BLaER1 (cell line): ENCODE results near the gene EMX1.

Source experiments
- H3K27ac ChIP-seq: shearing (Covaris generic); formaldehyde crosslinking; 2 replicates; pipeline ENCODE4 v1.8.1; 2022
- H3K27me3 ChIP-seq: shearing (Covaris generic); formaldehyde crosslinking; 2 replicates; pipeline ENCODE4 v1.8.1; 2022
- H3K36me3 ChIP-seq: shearing (Covaris generic); formaldehyde crosslinking; 2 replicates; pipeline ENCODE4 v1.8.1; 2022
- H3K4me1 ChIP-seq: shearing (Covaris generic); formaldehyde crosslinking; 2 replicates; pipeline ENCODE4 v1.8.1; 2022
- H3K4me2 ChIP-seq: shearing (Covaris generic); formaldehyde crosslinking; 2 replicates; pipeline ENCODE4 v1.8.1; 2022
- H3K4me3 ChIP-seq: shearing (Covaris generic); formaldehyde crosslinking; 2 replicates; pipeline ENCODE4 v1.8.1; 2022
- H3K9ac ChIP-seq: shearing (Covaris generic); formaldehyde crosslinking; 2 replicates; pipeline ENCODE4 v1.8.1; 2022
- H3K9me3 ChIP-seq: shearing (Covaris generic); formaldehyde crosslinking; 2 replicates; pipeline ENCODE4 v1.8.1; 2022
- H4K20me1 ChIP-seq: shearing (Covaris generic); formaldehyde crosslinking; 2 replicates; pipeline ENCODE4 v1.8.1; 2022
- Cebpa-rat ChIP-seq: shearing (Covaris generic); IDR thresholded peaks from 2 replicates; pipeline ENCODE4 v1.8.1; 2022

Gene EMX1

GRCh38 chr2:72971036-72971435 is 53.7 kb downstream of the EMX1 start:
- no peaks in the 10 kb centered on the region for H3K36me3 ChIP-seq
- peaks cover 73% of the 10 kb centered on the region for H3K4me1 ChIP-seq
- TF ChIP-seq Cebpa-rat: no peak
- H3K27ac ChIP-seq: no peak overlapping the region
- peak overlapping the region; percentile 86 for H3K4me2 ChIP-seq
- no peak overlapping the region for H3K9ac ChIP-seq
- H4K20me1 ChIP-seq: 0 out of 2 replicates have a peak, but pooled peaks cover 7% of the 10 kb centered on the region
- no peaks in the 10 kb centered on the region for H3K27me3 ChIP-seq
- H3K9me3 ChIP-seq: no peaks in the 10 kb centered on the region
- no peak overlapping the region for H3K4me3 ChIP-seq

GRCh38 chr2:72972352-72973136 is 55.2 kb downstream of the EMX1 start:
- Histone ChIP-seq H3K36me3 (no peaks in the 10 kb centered on the region), H3K4me1 (peaks cover 67% of the 10 kb centered on the region), H3K9me3 (no peaks in the 10 kb centered on the region), H3K27ac (no peak overlapping the region; the same call in 1 of the 2 replicates), H3K27me3 (no peaks in the 10 kb centered on the region), H4K20me1 (0 out of 2 replicates have a peak, but pooled peaks cover 7% of the 10 kb centered on the region), H3K4me3 (no peak overlapping the region), H3K9ac (no peak overlapping the region), H3K4me2 (peak overlapping the region; percentile 86)
- no peak for TF ChIP-seq Cebpa-rat

- 0 out of 2 replicates have a peak, but pooled peaks cover 7% of the 10 kb centered on the region for H4K20me1 ChIP-seq
- peak overlapping the region; percentile 86 for H3K4me2 ChIP-seq
- no peak overlapping the region; the same call in 1 of the 2 replicates for H3K27ac ChIP-seq
- no peaks in the 10 kb centered on the region for H3K36me3 ChIP-seq
- no peak for TF ChIP-seq Cebpa-rat
- no peak overlapping the region for H3K4me3 ChIP-seq
- no peaks in the 10 kb centered on the region for H3K27me3 ChIP-seq
- H3K9me3 ChIP-seq: no peaks in the 10 kb centered on the region
- peaks cover 67% of the 10 kb centered on the region for H3K4me1 ChIP-seq
- no peak overlapping the region for H3K9ac ChIP-seq
These were observed 55.8 kb downstream of the EMX1 start for GRCh38 chr2:72973137-72973535.

GRCh38 chr2:72973566-72974435 is 56.5 kb downstream of the EMX1 start:
- Histone ChIP-seq H4K20me1 (0 out of 2 replicates have a peak, but pooled peaks cover 7% of the 10 kb centered on the region), H3K36me3 (no peaks in the 10 kb centered on the region), H3K9ac (no peak overlapping the region), H3K27ac (peak overlapping the region; percentile 20; the same call in 1 of the 2 replicates), H3K4me2 (peak overlapping the region; percentile 86), H3K9me3 (no peaks in the 10 kb centered on the region), H3K4me1 (peaks cover 60% of the 10 kb centered on the region), H3K4me3 (peak overlapping the region; percentile 1; the same call in 1 of the 2 replicates), H3K27me3 (no peaks in the 10 kb centered on the region)
- no peak for TF ChIP-seq Cebpa-rat

- Histone ChIP-seq H3K9me3 (no peaks in the 10 kb centered on the region), H3K36me3 (no peaks in the 10 kb centered on the region), H3K27me3 (no peaks in the 10 kb centered on the region), H3K4me1 (peaks cover 58% of the 10 kb centered on the region), H3K9ac (no peak overlapping the region), H4K20me1 (0 out of 2 replicates have a peak, but pooled peaks cover 7% of the 10 kb centered on the region), H3K4me2 (peak overlapping the region; percentile 86), H3K4me3 (no peak overlapping the region), H3K27ac (no peak overlapping the region)
- no peak for TF ChIP-seq Cebpa-rat
These were observed 57.1 kb downstream of the EMX1 start for GRCh38 chr2:72974436-72974754.

DNA sequence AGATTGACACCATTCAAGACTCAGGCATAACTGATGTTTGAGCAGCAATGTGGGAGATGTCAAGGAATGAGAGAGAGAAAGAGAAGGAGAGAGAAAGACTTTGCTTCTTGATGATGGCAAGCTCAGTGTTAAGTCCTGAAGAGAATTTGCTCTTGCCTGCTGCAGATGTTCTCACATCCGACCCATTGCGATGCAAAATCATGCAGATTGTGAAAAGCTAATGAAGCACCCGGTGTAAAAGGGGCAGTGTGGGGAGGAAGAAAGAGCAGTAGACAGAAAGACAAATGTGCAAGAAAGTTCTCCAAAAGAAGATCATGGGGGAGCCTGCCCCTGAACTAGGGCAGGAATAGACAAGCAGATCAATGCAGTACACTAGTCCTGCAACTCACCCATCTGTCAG is 57.7 kb downstream of the EMX1 start:
- Histone ChIP-seq H3K4me2 (peak overlapping the region; percentile 86; the same call in 1 of the 2 replicates), H3K36me3 (no peaks in the 10 kb centered on the region), H3K4me1 (peaks cover 58% of the 10 kb centered on the region), H4K20me1 (0 out of 2 replicates have a peak, but pooled peaks cover 3% of the 10 kb centered on the region), H3K27ac (no peak overlapping the region), H3K27me3 (no peaks in the 10 kb centered on the region), H3K4me3 (no peak overlapping the region), H3K9me3 (no peaks in the 10 kb centered on the region), H3K9ac (no peak overlapping the region)
- TF ChIP-seq Cebpa-rat: no peak

- H3K9ac ChIP-seq: no peak overlapping the region
- no peak overlapping the region for H3K27ac ChIP-seq
- TF ChIP-seq Cebpa-rat: no peak
- no peaks in the 10 kb centered on the region for H3K27me3 ChIP-seq
- no peaks in the 10 kb centered on the region for H3K9me3 ChIP-seq
- H3K4me2 ChIP-seq: peak overlapping the region; percentile 58
- no peaks in the 10 kb centered on the region for H3K36me3 ChIP-seq
- H3K4me3 ChIP-seq: no peak overlapping the region
- H4K20me1 ChIP-seq: no peaks in the 10 kb centered on the region
- peaks cover 25% of the 10 kb centered on the region for H3K4me1 ChIP-seq
These were observed 62.6 kb downstream of the EMX1 start for GRCh38 chr2:72979896-72980295.

GRCh38 chr2:72980535-72981217 is 63.4 kb downstream of the EMX1 start:
- Histone ChIP-seq H3K9ac (no peak overlapping the region), H4K20me1 (no peaks in the 10 kb centered on the region), H3K4me2 (peak overlapping the region; percentile 58), H3K36me3 (no peaks in the 10 kb centered on the region), H3K4me3 (no peak overlapping the region), H3K4me1 (peaks cover 25% of the 10 kb centered on the region), H3K27ac (no peak overlapping the region), H3K27me3 (no peaks in the 10 kb centered on the region), H3K9me3 (no peaks in the 10 kb centered on the region)
- TF ChIP-seq Cebpa-rat: no peak

DNA sequence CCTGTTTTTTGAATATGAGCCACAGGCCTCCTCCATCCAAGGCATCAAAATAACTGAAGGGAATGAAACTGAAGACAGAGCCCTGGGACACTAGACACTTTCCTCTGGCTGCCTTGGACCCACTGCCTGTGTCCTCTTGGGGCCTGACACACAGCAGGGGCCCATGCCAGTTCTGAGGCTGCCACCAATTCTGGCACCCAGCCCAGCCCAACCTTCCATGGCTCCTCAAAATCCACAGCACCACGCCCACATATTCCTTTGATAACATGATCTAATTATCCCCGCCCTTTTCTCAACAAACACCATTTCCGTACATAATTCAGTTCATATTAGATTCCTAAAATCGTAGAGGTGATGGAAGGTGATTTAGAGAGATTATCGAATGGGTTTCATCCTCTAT is 64.2 kb downstream of the EMX1 start:
- no peak for TF ChIP-seq Cebpa-rat
- Histone ChIP-seq H3K27me3 (no peaks in the 10 kb centered on the region), H4K20me1 (no peaks in the 10 kb centered on the region), H3K4me2 (peak overlapping the region; percentile 58; the same call in 1 of the 2 replicates), H3K27ac (no peak overlapping the region), H3K4me1 (peaks cover 27% of the 10 kb centered on the region), H3K36me3 (no peaks in the 10 kb centered on the region), H3K9ac (no peak overlapping the region; the same call in 1 of the 2 replicates), H3K4me3 (no peak overlapping the region), H3K9me3 (no peaks in the 10 kb centered on the region)
